HepG2 (cell line): ENCODE data around the gene TOR4A. TPM values are rescaled to one million over a fixed set of nuclear protein-coding genes. Genes with fewer than 3 reads are reported as not detected.

Experiments used
- ATF7 ChIP-seq, 2 experiments: fragments of 450-650 bp in 1 of 2; sonication (generic) in 1 of 2; formaldehyde crosslinking in 1 of 2; IDR thresholded peaks; 2 replicates each; pipeline versions ENCODE4 v1.4.0 to v1.6.1; 2016 to 2020; ENCODE audit warnings: antibody characterized with exemption in 1 of 2, mild to moderate bottlenecking in 1 of 2, missing genetic modification reagents in 1 of 2
- BRD4 ChIP-seq: sonication (generic); formaldehyde crosslinking; IDR thresholded peaks from 2 replicates; pipeline ENCODE4 v1.4.0; 2020; ENCODE audit warnings: missing genetic modification reagents
- CENPX ChIP-seq: sonication (generic); formaldehyde crosslinking; IDR thresholded peaks from 2 replicates; pipeline ENCODE4 v1.9.0; 2021; ENCODE audit warnings: mild to moderate bottlenecking, missing genetic modification reagents, moderate library complexity
- HMG20A ChIP-seq: IDR thresholded peaks from 2 replicates; pipeline ENCODE4 v1.6.1; 2016; ENCODE audit warnings: borderline replicate concordance
- MTF2 ChIP-seq: sonication (generic); formaldehyde crosslinking; IDR thresholded peaks from 2 replicates; pipeline ENCODE4 v1.5.0; 2020; ENCODE audit warnings: missing genetic modification reagents, borderline replicate concordance
- RNF2 ChIP-seq: fragments of 450-650 bp; conservative IDR thresholded peaks from 2 replicates; pipeline ENCODE4 v1.6.1; 2016; ENCODE audit warnings: low read depth
- TEF ChIP-seq: sonication (generic); formaldehyde crosslinking; IDR thresholded peaks from 2 replicates; pipeline ENCODE4 v1.5.0; 2020; ENCODE audit warnings: missing genetic modification reagents
- TFDP1 ChIP-seq: IDR thresholded peaks from 2 replicates; pipeline ENCODE4 v1.6.1; 2016; ENCODE audit warnings: missing compliant biosample characterization, missing genetic modification reagents, borderline replicate concordance
- TIGD3 ChIP-seq: sonication (generic); formaldehyde crosslinking; IDR thresholded peaks from 2 replicates; pipeline ENCODE4 v1.5.1; 2020; ENCODE audit warnings: mild to moderate bottlenecking, missing genetic modification reagents, borderline replicate concordance
- ZBTB7A ChIP-seq: sonication (generic); formaldehyde crosslinking; IDR thresholded peaks from 2 replicates; pipeline ENCODE4 v1.8.0; 2022; ENCODE audit warnings: mild to moderate bottlenecking, missing genetic modification reagents
- ZNF10 ChIP-seq: sonication (generic); formaldehyde crosslinking; IDR thresholded peaks from 2 replicates; pipeline ENCODE4 v1.4.0; 2020; ENCODE audit warnings: mild to moderate bottlenecking, low read depth, missing genetic modification reagents, borderline replicate concordance
- ZNF101 ChIP-seq: sonication (generic); formaldehyde crosslinking; IDR thresholded peaks from 2 replicates; pipeline ENCODE4 v1.4.0; 2020; ENCODE audit warnings: mild to moderate bottlenecking, low read depth, missing genetic modification reagents, borderline replicate concordance
- ZNF275 ChIP-seq: sonication (generic); formaldehyde crosslinking; IDR thresholded peaks from 2 replicates; pipeline ENCODE4 v1.8.0; 2022; ENCODE audit warnings: missing genetic modification reagents, mild to moderate bottlenecking, inconsistent platforms, borderline replicate concordance
- ZNF333 ChIP-seq: sonication (generic); formaldehyde crosslinking; IDR thresholded peaks from 2 replicates; pipeline ENCODE4 v1.4.0; 2020; ENCODE audit warnings: mild to moderate bottlenecking, missing genetic modification reagents, borderline replicate concordance
- ZNF451 ChIP-seq: sonication (generic); formaldehyde crosslinking; IDR thresholded peaks from 2 replicates; pipeline ENCODE4 v1.5.0; 2020; ENCODE audit warnings: mild to moderate bottlenecking, missing genetic modification reagents
- ZNF75D ChIP-seq: sonication (generic); formaldehyde crosslinking; IDR thresholded peaks from 2 replicates; pipeline ENCODE4 v1.8.1; 2023; ENCODE audit warnings: missing genetic modification reagents, mild to moderate bottlenecking, borderline replicate concordance
- polyA plus RNA-seq, 8 experiments: library from polyadenylated mRNA; depleted of rRNA in 3 of 8; stranded (reverse) in 7 of 8; unstranded in 1 of 8; fragments of >200 nt; fragmentation: Illumina TruSeq in 4 of 8; extraction: Trizol in 4 of 8; gene quantifications; 2 replicates each; pipeline versions ENCODE4 v1.2.1 to v1.2.3, GENCODE V29; 2011 to 2016; ENCODE audit warnings: low read depth in 4 of 8, missing spikeins in 1 of 8, mixed read lengths in 1 of 8; ENCODE audit not compliant: insufficient read depth in 1 of 8
- total RNA-seq, 5 experiments: library from RNA; depleted of rRNA; stranded (reverse); fragments of >200 nt; fragmentation: Illumina TruSeq; extraction: Trizol; gene quantifications; 2 replicates each; pipeline ENCODE4 v1.2.3, GENCODE V29; 2016; ENCODE audit warnings: low read depth in 1 of 5
- TF ChIP-seq, protein P1 (sequence below): sonication (generic); formaldehyde crosslinking; IDR thresholded peaks from 2 replicates; pipeline ENCODE4 v1.5.0; 2020; ENCODE audit warnings: missing genetic modification reagents, mild to moderate bottlenecking, borderline replicate concordance
- TF ChIP-seq, protein P2 (sequence below): sonication (generic); formaldehyde crosslinking; IDR thresholded peaks from 2 replicates; pipeline ENCODE4 v1.5.1; 2020; ENCODE audit warnings: mild to moderate bottlenecking, missing genetic modification reagents, moderate library complexity
- TF ChIP-seq, protein P3 (sequence below): sonication (generic); formaldehyde crosslinking; IDR thresholded peaks from 2 replicates; pipeline ENCODE4 v1.4.0; 2020; ENCODE audit warnings: mild to moderate bottlenecking, missing genetic modification reagents

Gene TOR4A
- total and polyA plus RNA-seq, 2 of the 13 experiments (the other 11 are each of a cell fraction or from before 2014, with no cell fraction given): 11.1 to 14.2 TPM

- TF ChIP-seq ZNF275 (CRISPR knock-in tag) (0 out of 2 replicates have a peak, but pooled peaks have one; percentile 36), ATF7 (IDR thresholded peaks at IDR 0.05) (no peak), ATF7 (CRISPR knock-in tag; IDR thresholded peaks at IDR 0.05) (no peak), HMG20A (no peak), ZNF10 (CRISPR knock-in tag) (no peak), ZBTB7A (CRISPR knock-in tag) (no peak), TEF (CRISPR knock-in tag) (no peak), BRD4 (peak; percentile 37; the same call in 1 of the 2 replicates), ZNF333 (no peak), ZNF75D (CRISPR knock-in tag) (no peak), ZNF101 (CRISPR knock-in tag) (no peak), MTF2 (CRISPR knock-in tag) (no peak), CENPX (CRISPR knock-in tag) (no peak), ZNF451 (CRISPR knock-in tag) (no peak), RNF2 (no peak), TIGD3 (CRISPR knock-in tag) (no peak), TFDP1 (no peak)
- TF ChIP-seq, protein P1, sequence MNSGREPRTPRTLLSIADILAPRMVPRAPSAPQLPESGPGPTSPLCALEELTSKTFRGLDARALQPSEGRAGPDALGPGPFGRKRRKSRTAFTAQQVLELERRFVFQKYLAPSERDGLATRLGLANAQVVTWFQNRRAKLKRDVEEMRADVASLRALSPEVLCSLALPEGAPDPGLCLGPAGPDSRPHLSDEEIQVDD (CRISPR knock-in tag): no peak
- TF ChIP-seq, protein P2, sequence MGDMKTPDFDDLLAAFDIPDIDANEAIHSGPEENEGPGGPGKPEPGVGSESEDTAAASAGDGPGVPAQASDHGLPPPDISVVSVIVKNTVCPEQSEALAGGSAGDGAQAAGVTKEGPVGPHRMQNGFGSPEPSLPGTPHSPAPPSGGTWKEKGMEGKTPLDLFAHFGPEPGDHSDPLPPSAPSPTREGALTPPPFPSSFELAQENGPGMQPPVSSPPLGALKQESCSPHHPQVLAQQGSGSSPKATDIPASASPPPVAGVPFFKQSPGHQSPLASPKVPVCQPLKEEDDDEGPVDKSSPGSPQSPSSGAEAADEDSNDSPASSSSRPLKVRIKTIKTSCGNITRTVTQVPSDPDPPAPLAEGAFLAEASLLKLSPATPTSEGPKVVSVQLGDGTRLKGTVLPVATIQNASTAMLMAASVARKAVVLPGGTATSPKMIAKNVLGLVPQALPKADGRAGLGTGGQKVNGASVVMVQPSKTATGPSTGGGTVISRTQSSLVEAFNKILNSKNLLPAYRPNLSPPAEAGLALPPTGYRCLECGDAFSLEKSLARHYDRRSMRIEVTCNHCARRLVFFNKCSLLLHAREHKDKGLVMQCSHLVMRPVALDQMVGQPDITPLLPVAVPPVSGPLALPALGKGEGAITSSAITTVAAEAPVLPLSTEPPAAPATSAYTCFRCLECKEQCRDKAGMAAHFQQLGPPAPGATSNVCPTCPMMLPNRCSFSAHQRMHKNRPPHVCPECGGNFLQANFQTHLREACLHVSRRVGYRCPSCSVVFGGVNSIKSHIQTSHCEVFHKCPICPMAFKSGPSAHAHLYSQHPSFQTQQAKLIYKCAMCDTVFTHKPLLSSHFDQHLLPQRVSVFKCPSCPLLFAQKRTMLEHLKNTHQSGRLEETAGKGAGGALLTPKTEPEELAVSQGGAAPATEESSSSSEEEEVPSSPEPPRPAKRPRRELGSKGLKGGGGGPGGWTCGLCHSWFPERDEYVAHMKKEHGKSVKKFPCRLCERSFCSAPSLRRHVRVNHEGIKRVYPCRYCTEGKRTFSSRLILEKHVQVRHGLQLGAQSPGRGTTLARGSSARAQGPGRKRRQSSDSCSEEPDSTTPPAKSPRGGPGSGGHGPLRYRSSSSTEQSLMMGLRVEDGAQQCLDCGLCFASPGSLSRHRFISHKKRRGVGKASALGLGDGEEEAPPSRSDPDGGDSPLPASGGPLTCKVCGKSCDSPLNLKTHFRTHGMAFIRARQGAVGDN (CRISPR knock-in tag): peak; percentile 67
- TF ChIP-seq, protein P3, sequence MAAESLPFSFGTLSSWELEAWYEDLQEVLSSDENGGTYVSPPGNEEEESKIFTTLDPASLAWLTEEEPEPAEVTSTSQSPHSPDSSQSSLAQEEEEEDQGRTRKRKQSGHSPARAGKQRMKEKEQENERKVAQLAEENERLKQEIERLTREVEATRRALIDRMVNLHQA (CRISPR knock-in tag): no peak
Observed at GRCh38 chr9:137241490-137242268, 35.8 kb upstream of the TOR4A start (continued).
